ENCODE results near the gene CCDC187. TPM values are rescaled to one million over a fixed set of nuclear protein-coding genes. Genes with fewer than 3 reads are reported as not detected.
"Not testable (repeated sequence)": the region's sequence is repeated elsewhere in the genome, so short reads cannot be mapped to it uniquely, and the experiment has no call there.

The CCDC187 gene
- total RNA-seq, 1 experiment from 2014 or later = not detected

DNA sequence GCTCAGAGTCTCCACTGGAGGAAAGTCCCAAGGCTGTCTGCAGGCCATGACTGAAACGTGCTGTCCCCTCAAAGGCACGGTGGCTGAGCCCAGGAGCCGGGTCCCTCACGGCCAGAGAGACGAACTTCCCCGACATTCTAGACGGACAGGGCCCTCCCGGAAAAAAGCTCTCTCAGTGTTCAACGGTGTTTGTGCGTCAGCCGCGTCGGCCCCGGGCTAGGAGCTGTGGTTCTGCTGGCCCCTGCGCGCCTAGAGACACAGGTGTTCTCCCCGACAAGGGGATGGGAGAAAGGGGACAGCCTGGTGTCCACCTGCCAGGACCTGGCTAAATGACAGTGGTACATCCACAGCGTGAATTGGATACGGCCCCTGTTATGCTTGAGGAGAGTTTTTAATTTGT, 17.7 kb upstream of the CCDC187 start:
- no peak for DNase-seq (ENCODE audit: low spot score)
- ChIA-PET POLR2A (ENCODE audit: low non-redundant PET) (no interaction called here), CTCF (no interaction called here)
- H3K27ac ChIP-seq (ENCODE audit: low read depth, low read length, poor library complexity, severe bottlenecking) = no peak overlapping the region
- no peak for TF ChIP-seq EZH2 (IDR thresholded peaks at IDR 0.05; ENCODE audit: borderline replicate concordance, low read depth, low read length, poor library complexity, severe bottlenecking)
- no peaks in the 10 kb centered on the region for H3K27me3 ChIP-seq (replicated peaks; ENCODE audit: insufficient read depth, low read depth, low read length, poor library complexity)
- no TSS peak for BruUV-seq (replicated peaks)
- H3K36me3 ChIP-seq (ENCODE audit: insufficient read depth, low read length, poor library complexity, severe bottlenecking) = no peaks in the 10 kb centered on the region
- H3K4me1 ChIP-seq (ENCODE audit: insufficient read depth, low read length, poor library complexity, severe bottlenecking) = peaks cover 6% of the 10 kb centered on the region
- H3K9me3 ChIP-seq (ENCODE audit: low read depth, low read length, poor library complexity, severe bottlenecking) = peaks cover 4% of the 10 kb centered on the region
- intact Hi-C loops (cut with micrococcal nuclease; ENCODE audit: unreplicated experiment) = no loop called here
- H3K4me3 ChIP-seq (ENCODE audit: low read depth, low read length, poor library complexity, severe bottlenecking) = no peak overlapping the region

DNA sequence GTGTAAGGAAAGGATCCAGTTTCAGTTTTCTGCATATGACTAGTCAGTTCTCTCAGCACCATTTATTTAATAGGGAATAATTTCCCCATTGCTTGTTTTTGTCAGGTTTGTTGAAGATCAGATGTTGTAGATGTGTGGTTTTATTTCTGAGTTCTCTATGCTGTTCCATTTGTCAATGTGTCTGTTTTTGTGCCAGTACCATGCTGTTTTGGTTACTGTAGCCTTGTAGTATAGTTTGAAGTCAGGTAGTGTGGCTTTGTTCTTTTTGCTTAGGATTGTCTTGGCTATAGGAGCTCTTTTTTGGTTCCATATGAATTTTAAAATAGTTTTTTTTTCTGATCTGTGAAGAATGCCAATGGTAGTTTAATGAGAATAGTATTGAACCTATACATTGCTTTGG, 17.1 kb upstream of the CCDC187 start:
- H3K27me3 ChIP-seq (replicated peaks; ENCODE audit: insufficient read depth, low read depth, low read length, poor library complexity); intact Hi-C loops (cut with micrococcal nuclease; ENCODE audit: unreplicated experiment); POLR2A ChIA-PET (ENCODE audit: low non-redundant PET); H3K4me1 ChIP-seq (ENCODE audit: insufficient read depth, low read length, poor library complexity, severe bottlenecking); H3K27ac ChIP-seq (ENCODE audit: low read depth, low read length, poor library complexity, severe bottlenecking); CTCF ChIA-PET; BruUV-seq (replicated peaks); DNase-seq (ENCODE audit: low spot score); H3K9me3 ChIP-seq (ENCODE audit: low read depth, low read length, poor library complexity, severe bottlenecking); H3K36me3 ChIP-seq (ENCODE audit: insufficient read depth, low read length, poor library complexity, severe bottlenecking); H3K4me3 ChIP-seq (ENCODE audit: low read depth, low read length, poor library complexity, severe bottlenecking): not testable (repeated sequence)

DNA sequence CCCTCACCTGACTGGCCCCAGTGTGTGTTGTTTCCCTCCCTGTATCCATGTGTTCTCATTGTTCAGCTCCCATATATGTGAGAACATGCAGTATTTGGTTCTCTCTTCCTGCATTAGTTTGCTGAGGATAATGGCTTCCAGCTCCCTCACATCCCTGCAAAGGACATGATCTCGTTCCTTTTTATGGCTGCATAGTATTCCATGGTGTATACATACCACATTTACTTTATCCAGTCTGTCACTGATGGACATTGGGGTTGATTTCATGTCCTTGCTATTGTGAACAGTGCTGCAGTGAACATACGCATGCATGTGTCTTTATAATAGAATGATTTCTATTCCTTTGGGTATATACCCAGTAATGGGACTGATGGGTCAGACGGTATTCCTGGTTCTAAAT, 16.1 kb upstream of the CCDC187 start:
- POLR2A ChIA-PET (ENCODE audit: low non-redundant PET); BruUV-seq (replicated peaks); H3K4me1 ChIP-seq (ENCODE audit: insufficient read depth, low read length, poor library complexity, severe bottlenecking); H3K27me3 ChIP-seq (replicated peaks; ENCODE audit: insufficient read depth, low read depth, low read length, poor library complexity); H3K27ac ChIP-seq (ENCODE audit: low read depth, low read length, poor library complexity, severe bottlenecking); H3K4me3 ChIP-seq (ENCODE audit: low read depth, low read length, poor library complexity, severe bottlenecking); DNase-seq (ENCODE audit: low spot score); H3K36me3 ChIP-seq (ENCODE audit: insufficient read depth, low read length, poor library complexity, severe bottlenecking); CTCF ChIA-PET; H3K9me3 ChIP-seq (ENCODE audit: low read depth, low read length, poor library complexity, severe bottlenecking); intact Hi-C loops (cut with micrococcal nuclease; ENCODE audit: unreplicated experiment): not testable (repeated sequence)

DNA sequence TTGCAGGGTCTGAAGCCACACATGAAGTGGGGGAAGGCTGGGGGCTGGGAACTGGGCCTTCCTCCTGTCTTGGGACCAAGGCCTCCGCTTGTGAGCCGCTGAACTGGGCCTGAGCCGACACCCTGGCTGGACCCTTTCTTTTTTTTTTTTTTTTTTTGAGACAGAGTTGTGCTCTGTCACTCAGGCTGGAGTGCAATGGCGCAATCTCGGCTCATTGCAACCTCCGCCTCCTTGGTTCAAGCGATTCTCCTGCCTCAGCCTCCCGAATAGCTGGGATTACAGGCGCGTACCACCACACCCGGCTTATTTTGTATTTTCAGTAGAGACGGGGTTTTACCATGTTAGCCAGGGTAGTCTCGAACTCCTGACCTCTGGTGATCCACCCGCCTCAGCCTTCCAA, 15.3 kb upstream of the CCDC187 start:
- H3K27ac ChIP-seq (ENCODE audit: low read depth, low read length, poor library complexity, severe bottlenecking); CTCF ChIA-PET; BruUV-seq (replicated peaks); POLR2A ChIA-PET (ENCODE audit: low non-redundant PET); H3K4me1 ChIP-seq (ENCODE audit: insufficient read depth, low read length, poor library complexity, severe bottlenecking); H3K4me3 ChIP-seq (ENCODE audit: low read depth, low read length, poor library complexity, severe bottlenecking); intact Hi-C loops (cut with micrococcal nuclease; ENCODE audit: unreplicated experiment); H3K27me3 ChIP-seq (replicated peaks; ENCODE audit: insufficient read depth, low read depth, low read length, poor library complexity); DNase-seq (ENCODE audit: low spot score); H3K36me3 ChIP-seq (ENCODE audit: insufficient read depth, low read length, poor library complexity, severe bottlenecking): not testable (repeated sequence)
- H3K9me3 ChIP-seq (ENCODE audit: low read depth, low read length, poor library complexity, severe bottlenecking) = peaks cover 15% of the 10 kb centered on the region

DNA sequence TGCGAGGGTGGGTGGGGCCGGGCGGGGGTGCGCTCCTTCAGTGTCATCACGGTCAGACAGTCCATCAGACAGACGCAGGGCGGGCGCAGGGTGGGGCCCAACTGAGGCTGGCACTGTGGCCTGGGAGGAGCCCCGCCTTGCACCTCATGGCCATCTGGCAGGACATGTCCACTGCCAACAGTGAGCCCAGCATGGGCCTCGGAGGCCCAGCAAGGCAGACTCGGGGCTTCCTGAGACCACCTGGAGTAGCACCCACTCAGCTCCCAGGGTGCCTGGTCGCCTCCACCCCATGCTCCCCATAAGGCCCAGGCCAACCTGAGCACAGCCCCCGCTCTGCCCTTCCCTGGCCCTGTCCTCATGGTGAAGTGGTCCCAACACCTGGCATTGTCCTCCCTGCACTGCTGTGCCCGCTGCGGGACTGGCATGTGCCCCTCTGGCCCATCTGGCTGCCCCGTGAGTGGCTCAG, 14.9 kb upstream of the CCDC187 start:
- no TSS peak for BruUV-seq (replicated peaks)
- no peaks in the 10 kb centered on the region for H3K36me3 ChIP-seq (ENCODE audit: insufficient read depth, low read length, poor library complexity, severe bottlenecking)
- H3K9me3 ChIP-seq (ENCODE audit: low read depth, low read length, poor library complexity, severe bottlenecking) = peaks cover 15% of the 10 kb centered on the region
- POLR2A ChIA-PET (ENCODE audit: low non-redundant PET) = no interaction called here
- H3K4me1 ChIP-seq (ENCODE audit: insufficient read depth, low read length, poor library complexity, severe bottlenecking) = no peaks in the 10 kb centered on the region
- no peaks in the 10 kb centered on the region for H3K27me3 ChIP-seq (replicated peaks; ENCODE audit: insufficient read depth, low read depth, low read length, poor library complexity)
- CTCF ChIA-PET = no interaction called here
- no peak overlapping the region for H3K27ac ChIP-seq (ENCODE audit: low read depth, low read length, poor library complexity, severe bottlenecking)
- intact Hi-C loops (cut with micrococcal nuclease; ENCODE audit: unreplicated experiment) = no loop called here
- no peak overlapping the region for H3K4me3 ChIP-seq (ENCODE audit: low read depth, low read length, poor library complexity, severe bottlenecking)
- no peak for TF ChIP-seq EZH2 (IDR thresholded peaks at IDR 0.05; ENCODE audit: borderline replicate concordance, low read depth, low read length, poor library complexity, severe bottlenecking)
- TF ChIP-seq, protein P1, sequence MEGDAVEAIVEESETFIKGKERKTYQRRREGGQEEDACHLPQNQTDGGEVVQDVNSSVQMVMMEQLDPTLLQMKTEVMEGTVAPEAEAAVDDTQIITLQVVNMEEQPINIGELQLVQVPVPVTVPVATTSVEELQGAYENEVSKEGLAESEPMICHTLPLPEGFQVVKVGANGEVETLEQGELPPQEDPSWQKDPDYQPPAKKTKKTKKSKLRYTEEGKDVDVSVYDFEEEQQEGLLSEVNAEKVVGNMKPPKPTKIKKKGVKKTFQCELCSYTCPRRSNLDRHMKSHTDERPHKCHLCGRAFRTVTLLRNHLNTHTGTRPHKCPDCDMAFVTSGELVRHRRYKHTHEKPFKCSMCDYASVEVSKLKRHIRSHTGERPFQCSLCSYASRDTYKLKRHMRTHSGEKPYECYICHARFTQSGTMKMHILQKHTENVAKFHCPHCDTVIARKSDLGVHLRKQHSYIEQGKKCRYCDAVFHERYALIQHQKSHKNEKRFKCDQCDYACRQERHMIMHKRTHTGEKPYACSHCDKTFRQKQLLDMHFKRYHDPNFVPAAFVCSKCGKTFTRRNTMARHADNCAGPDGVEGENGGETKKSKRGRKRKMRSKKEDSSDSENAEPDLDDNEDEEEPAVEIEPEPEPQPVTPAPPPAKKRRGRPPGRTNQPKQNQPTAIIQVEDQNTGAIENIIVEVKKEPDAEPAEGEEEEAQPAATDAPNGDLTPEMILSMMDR (conservative IDR thresholded peaks at IDR 0.05; ENCODE audit: low read depth, low read length) = no peak
- no peak for DNase-seq (ENCODE audit: low spot score)
